Neural crest cell (in vitro differentiated cells): ENCODE results near the gene IRX5. TPM values are rescaled to one million over a fixed set of nuclear protein-coding genes. Genes with fewer than 3 reads are reported as not detected.

ENCODE experiments used
- DNase-seq: peaks from one replicate; pipeline ENCODE4 v3.0.0; 2021; ENCODE audit warnings: low read depth, mixed read lengths, low spot score
- H3K27ac Mint-ChIP-seq: one replicate; pipeline ENCODE4 v1.8.0; 2021; ENCODE audit warnings: mild to moderate bottlenecking, mixed read lengths; ENCODE audit not compliant: unreplicated experiment
- H3K27me3 Mint-ChIP-seq: 2 replicates; pipeline ENCODE4 v1.8.0; 2021; ENCODE audit warnings: low read depth, mild to moderate bottlenecking, mixed read lengths
- H3K36me3 Mint-ChIP-seq: 2 replicates; pipeline ENCODE4 v1.8.0; 2021; ENCODE audit warnings: low read depth, mild to moderate bottlenecking, mixed read lengths
- H3K4me1 Mint-ChIP-seq: 2 replicates; pipeline ENCODE4 v1.8.0; 2021; ENCODE audit warnings: mixed read lengths
- H3K4me3 Mint-ChIP-seq: one replicate; pipeline ENCODE4 v1.8.0; 2021; ENCODE audit warnings: mild to moderate bottlenecking, mixed read lengths
- H3K9me3 Mint-ChIP-seq: 2 replicates; pipeline ENCODE4 v1.8.0; 2021; ENCODE audit warnings: mixed read lengths
- CTCF ChIP-seq: fragments of 200-600 bp; sonication (generic); conservative IDR thresholded peaks from 2 replicates; pipeline ENCODE4 v1.5.0; 2021; ENCODE audit warnings: antibody characterized with exemption, mild to moderate bottlenecking
- total RNA-seq: library from RNA; stranded (reverse); gene quantifications from 2 replicates; pipeline ENCODE4 v1.2.1, GENCODE V29; 2021

Gene IRX5
- total RNA-seq, 1 donor from 2014 or later: 14.9 TPM

GRCh38 chr16:54938212-54939028 is 7.8 kb downstream of the IRX5 start:
- no peak overlapping the region for H3K27ac Mint-ChIP-seq
- H3K4me1 Mint-ChIP-seq: peaks cover 60% of the 10 kb centered on the region
- peaks cover 27% of the 10 kb centered on the region for H3K36me3 Mint-ChIP-seq
- H3K9me3 Mint-ChIP-seq: no peaks in the 10 kb centered on the region
- H3K27me3 Mint-ChIP-seq: peaks cover 100% of the 10 kb centered on the region
- no peak for TF ChIP-seq CTCF
- DNase-seq: peak; percentile 31
- peak overlapping the region; percentile 88 for H3K4me3 Mint-ChIP-seq

GRCh38 chr16:54939029-54939346 is 8.3 kb downstream of the IRX5 start:
- Mint-ChIP-seq H3K4me1 (peaks cover 55% of the 10 kb centered on the region), H3K4me3 (peak overlapping the region; percentile 78), H3K27me3 (peaks cover 100% of the 10 kb centered on the region), H3K36me3 (peaks cover 24% of the 10 kb centered on the region), H3K9me3 (no peaks in the 10 kb centered on the region), H3K27ac (no peak overlapping the region)
- no peak for DNase-seq
- TF ChIP-seq CTCF: no peak

GRCh38 chr16:54939510-54940278 is 9.0 kb downstream of the IRX5 start:
- peaks cover 50% of the 10 kb centered on the region for H3K4me1 Mint-ChIP-seq
- H3K27me3 Mint-ChIP-seq: peaks cover 100% of the 10 kb centered on the region
- no peaks in the 10 kb centered on the region for H3K9me3 Mint-ChIP-seq
- TF ChIP-seq CTCF: no peak
- H3K4me3 Mint-ChIP-seq: peak overlapping the region; percentile 78
- H3K27ac Mint-ChIP-seq: no peak overlapping the region
- H3K36me3 Mint-ChIP-seq: peaks cover 19% of the 10 kb centered on the region
- DNase-seq: no peak

- Mint-ChIP-seq H3K4me1 (peaks cover 45% of the 10 kb centered on the region), H3K36me3 (peaks cover 17% of the 10 kb centered on the region), H3K27me3 (peaks cover 98% of the 10 kb centered on the region), H3K9me3 (no peaks in the 10 kb centered on the region), H3K27ac (no peak overlapping the region), H3K4me3 (peak overlapping the region; percentile 36)
- no peak for TF ChIP-seq CTCF
- DNase-seq: no peak
Observed at GRCh38 chr16:54940279-54940604, 9.6 kb downstream of the IRX5 start.

- Mint-ChIP-seq H3K27me3 (peaks cover 89% of the 10 kb centered on the region), H3K9me3 (no peaks in the 10 kb centered on the region), H3K36me3 (peaks cover 10% of the 10 kb centered on the region), H3K27ac (no peak overlapping the region), H3K4me1 (peaks cover 24% of the 10 kb centered on the region), H3K4me3 (peak overlapping the region; percentile 6)
- TF ChIP-seq CTCF: no peak
- DNase-seq: no peak
Observed at GRCh38 chr16:54942353-54942943, 11.8 kb downstream of the IRX5 start.
